Measurements from ENCODE around the gene ANGPTL1.

ANGPTL1 gene, protein sequence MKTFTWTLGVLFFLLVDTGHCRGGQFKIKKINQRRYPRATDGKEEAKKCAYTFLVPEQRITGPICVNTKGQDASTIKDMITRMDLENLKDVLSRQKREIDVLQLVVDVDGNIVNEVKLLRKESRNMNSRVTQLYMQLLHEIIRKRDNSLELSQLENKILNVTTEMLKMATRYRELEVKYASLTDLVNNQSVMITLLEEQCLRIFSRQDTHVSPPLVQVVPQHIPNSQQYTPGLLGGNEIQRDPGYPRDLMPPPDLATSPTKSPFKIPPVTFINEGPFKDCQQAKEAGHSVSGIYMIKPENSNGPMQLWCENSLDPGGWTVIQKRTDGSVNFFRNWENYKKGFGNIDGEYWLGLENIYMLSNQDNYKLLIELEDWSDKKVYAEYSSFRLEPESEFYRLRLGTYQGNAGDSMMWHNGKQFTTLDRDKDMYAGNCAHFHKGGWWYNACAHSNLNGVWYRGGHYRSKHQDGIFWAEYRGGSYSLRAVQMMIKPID

DNA sequence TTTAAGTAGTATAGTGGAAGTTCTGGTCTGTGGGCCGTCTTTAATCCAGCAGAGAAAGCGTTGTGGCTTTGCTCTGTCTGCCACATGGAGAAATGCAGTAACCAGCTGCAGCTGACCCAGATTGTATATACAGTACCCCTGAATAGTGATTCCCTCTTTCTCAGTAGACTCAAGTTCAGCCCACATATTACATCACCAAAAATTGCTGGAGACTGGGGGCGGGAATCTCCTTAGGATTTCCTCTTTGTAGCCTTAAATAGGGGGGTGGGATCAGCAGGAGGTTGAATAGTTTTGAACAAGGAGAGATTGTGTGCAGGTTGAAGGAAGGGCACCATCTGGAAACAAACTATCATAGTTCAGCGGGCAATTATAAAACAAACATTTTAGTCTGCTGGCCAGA is at the start of gene ANGPTL1:
Gene ANGPTL1, minus strand, starts transcription at position 134 of the 400 bp plus-strand sequence. CDS start 5,301 bp downstream, outside the sequence.
- Mint-ChIP-seq H3K27me3 (no peaks in the 10 kb centered on the region), H3K36me3 (ENCODE audit: low read depth) (no peaks in the 10 kb centered on the region), H3K9me3 (no peaks in the 10 kb centered on the region), H3K27ac (no peak within 1 kb of the TSS), H3K4me3 (no peak within 1 kb of the TSS), H3K4me1 (ENCODE audit: low read depth) (peaks cover 6% of the 10 kb centered on the region)
- DNase-seq, result no peak

DNA sequence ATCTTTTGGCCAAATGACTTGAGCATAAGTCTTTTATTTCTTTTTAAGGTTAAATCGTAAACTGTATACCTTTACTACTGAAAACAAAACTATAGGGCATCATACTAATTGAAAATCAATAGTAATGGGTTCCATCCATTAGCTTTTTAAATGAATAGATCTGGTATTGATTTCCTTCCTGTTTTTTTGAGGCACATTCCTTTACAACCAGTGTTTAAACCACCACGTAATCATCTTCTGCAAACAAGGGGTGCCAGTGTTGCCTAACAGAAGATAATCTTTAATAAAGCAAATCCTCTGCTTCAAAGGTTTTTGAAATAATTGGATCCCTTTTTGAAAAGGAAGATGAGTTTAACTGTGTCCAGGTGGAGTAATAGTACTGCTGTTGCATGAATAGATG is 48.7 kb upstream of the ANGPTL1 start:
- H3K4me1 Mint-ChIP-seq (ENCODE audit: low read depth), result no peaks in the 10 kb centered on the region
- peaks cover 18% of the 10 kb centered on the region for H3K36me3 Mint-ChIP-seq (ENCODE audit: low read depth)
- no peak for DNase-seq
- no peak overlapping the region for H3K27ac Mint-ChIP-seq
- H3K27me3 Mint-ChIP-seq, result no peaks in the 10 kb centered on the region
- H3K9me3 Mint-ChIP-seq, result peaks cover 5% of the 10 kb centered on the region
- no peak overlapping the region for H3K4me3 Mint-ChIP-seq

DNA sequence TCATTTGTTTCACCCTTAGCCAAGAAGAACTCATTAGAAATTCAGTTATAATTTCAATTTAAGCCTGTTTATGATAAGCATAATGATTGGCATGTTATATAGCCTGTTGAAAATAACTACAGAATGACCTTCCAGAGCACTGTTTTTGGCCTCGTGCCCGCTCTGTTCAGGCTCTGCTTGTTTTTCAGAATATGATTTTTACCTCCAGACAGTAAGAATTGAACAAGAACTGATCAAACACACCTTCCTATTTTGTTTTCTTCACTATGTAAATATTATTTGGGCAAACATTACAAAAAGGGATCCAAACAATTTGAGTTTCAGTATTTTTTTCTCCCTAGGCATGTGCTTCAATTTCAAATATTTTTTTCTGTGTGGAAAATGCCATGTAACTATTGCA is 48.1 kb upstream of the ANGPTL1 start:
- H3K4me1 Mint-ChIP-seq (ENCODE audit: low read depth), result no peaks in the 10 kb centered on the region
- no peak for DNase-seq
- H3K9me3 Mint-ChIP-seq, result no peaks in the 10 kb centered on the region
- no peak overlapping the region for H3K4me3 Mint-ChIP-seq
- H3K27ac Mint-ChIP-seq, result no peak overlapping the region
- H3K27me3 Mint-ChIP-seq, result no peaks in the 10 kb centered on the region
- H3K36me3 Mint-ChIP-seq (ENCODE audit: low read depth), result peaks cover 22% of the 10 kb centered on the region

DNA sequence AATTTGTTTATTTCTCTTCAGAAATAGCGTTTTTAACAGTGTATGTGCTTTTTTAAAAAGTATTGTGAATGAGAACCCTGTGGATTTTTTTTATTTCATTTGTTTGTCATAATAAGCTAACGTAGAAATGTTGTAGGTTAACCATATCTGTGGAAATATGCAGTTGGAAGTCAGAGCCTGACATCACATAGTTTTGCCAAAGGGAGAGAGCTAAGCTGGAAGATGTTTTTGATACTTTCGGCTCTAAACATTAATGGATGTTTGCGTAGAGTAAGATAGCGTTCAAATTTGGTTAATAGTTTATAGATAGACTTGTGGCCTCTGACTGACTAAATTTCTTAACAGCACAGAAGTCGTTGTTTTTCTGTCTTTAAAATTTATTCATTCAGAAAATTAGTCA is 47.4 kb upstream of the ANGPTL1 start:
- Mint-ChIP-seq H3K4me1 (ENCODE audit: low read depth) (no peaks in the 10 kb centered on the region), H3K27me3 (no peaks in the 10 kb centered on the region), H3K36me3 (ENCODE audit: low read depth) (peaks cover 22% of the 10 kb centered on the region), H3K27ac (no peak overlapping the region), H3K9me3 (no peaks in the 10 kb centered on the region), H3K4me3 (no peak overlapping the region)
- DNase-seq, result no peak

DNA sequence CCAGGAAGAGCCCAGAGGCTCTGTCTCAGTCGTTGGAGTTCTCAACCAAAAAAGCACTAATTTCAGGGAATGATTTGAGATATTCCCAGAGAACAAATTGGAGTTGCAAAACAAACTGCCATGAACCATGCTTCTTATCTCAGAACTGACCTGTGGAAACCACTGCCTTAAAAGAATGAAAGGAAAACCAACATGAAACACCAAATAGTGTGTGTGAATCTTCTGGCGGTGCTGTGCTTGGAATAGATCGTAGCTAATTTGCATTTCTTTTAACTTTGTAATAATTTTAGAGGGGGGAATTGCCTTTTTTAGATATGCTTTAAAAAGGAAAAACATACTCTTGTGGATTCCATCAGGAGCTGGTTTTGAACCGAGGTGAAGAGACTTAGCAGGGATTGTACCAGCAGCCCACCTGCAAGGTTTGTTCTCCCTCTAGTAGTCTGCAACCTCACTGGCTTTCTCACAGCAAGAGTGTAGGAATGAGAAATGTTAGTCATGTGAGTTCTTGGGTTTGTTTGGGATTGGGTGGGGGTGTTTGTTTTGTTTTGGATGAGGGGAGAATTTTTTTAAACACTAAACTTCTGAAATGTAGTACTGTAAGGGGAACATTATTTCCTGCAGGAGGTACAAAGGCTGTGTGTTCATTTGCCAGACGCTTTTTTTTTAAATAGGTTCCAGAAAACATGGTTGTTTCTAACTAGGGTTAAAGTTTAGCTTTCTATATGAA is 45.7 kb upstream of the ANGPTL1 start:
- Mint-ChIP-seq H3K27ac (no peak overlapping the region), H3K36me3 (ENCODE audit: low read depth) (peaks cover 28% of the 10 kb centered on the region), H3K27me3 (no peaks in the 10 kb centered on the region), H3K4me3 (no peak overlapping the region), H3K4me1 (ENCODE audit: low read depth) (no peaks in the 10 kb centered on the region), H3K9me3 (no peaks in the 10 kb centered on the region)
- no peak for DNase-seq

DNA sequence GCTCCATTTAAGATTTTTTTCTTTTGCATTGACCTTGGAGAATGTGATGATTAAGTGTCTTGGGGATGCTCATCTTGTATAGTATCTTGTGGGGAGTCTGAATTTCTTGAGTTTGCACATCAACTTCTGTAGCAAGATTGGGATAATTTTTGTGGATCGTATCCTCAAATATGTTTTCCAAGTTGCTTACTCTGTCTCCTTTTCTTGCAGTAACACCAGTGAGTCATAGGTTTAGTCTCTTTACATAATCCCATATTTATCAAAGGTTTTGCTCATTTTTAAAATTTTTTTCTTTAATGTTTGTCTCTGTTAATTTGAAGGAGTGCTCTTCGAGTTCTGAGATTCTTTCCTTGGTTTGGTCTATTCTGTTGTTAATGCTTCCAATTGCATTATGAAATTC is 41.7 kb upstream of the ANGPTL1 start:
- Mint-ChIP-seq H3K36me3 (ENCODE audit: low read depth) (peaks cover 47% of the 10 kb centered on the region), H3K4me3 (no peak overlapping the region), H3K4me1 (ENCODE audit: low read depth) (no peaks in the 10 kb centered on the region), H3K27me3 (no peaks in the 10 kb centered on the region), H3K27ac (no peak overlapping the region), H3K9me3 (no peaks in the 10 kb centered on the region)
- DNase-seq, result no peak

DNA sequence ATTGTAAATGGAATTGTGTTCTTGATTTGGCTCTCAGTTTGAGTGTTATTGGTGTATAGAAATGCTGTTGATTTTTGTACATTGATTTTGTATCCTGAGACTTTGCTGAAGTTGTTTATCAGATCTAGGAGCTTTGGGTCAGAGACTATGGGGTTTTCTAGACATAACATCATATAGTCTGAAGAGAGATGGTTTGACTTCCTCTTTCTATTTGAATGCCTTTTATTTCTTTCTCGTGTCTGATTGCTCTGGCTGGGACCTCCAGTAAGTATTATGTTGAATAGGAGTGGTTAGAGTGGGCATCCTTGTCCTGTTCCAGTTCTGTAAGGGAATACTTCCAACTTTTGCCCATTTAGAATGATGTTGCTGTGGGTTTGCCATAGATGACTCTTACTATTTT is 39.1 kb upstream of the ANGPTL1 start:
- Mint-ChIP-seq H3K27me3 (no peaks in the 10 kb centered on the region), H3K9me3 (no peaks in the 10 kb centered on the region), H3K4me1 (ENCODE audit: low read depth) (no peaks in the 10 kb centered on the region), H3K27ac (no peak overlapping the region), H3K36me3 (ENCODE audit: low read depth) (peaks cover 37% of the 10 kb centered on the region), H3K4me3 (no peak overlapping the region)
- no peak for DNase-seq

DNA sequence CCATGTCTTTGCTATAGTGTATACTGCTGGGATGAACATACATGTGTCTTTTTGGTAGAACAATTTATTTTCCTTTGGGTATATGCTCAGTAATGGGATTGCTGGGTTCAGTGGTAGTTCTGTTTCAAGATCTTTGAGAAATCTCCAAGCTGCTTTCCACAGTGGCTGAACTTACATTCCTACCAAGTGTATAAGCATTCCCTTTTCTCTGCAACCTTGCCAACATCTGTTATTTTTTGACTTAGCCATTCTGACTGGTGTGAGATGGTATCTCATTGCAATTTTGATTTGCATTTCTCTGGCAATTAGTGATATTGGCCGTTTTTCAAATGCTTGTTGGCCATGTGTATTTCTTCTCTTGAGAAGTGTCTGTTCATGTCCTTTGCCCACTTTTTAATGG is 37.5 kb upstream of the ANGPTL1 start:
- Mint-ChIP-seq H3K4me3 (no peak overlapping the region), H3K27me3 (no peaks in the 10 kb centered on the region), H3K27ac (no peak overlapping the region), H3K36me3 (ENCODE audit: low read depth) (peaks cover 45% of the 10 kb centered on the region), H3K9me3 (no peaks in the 10 kb centered on the region), H3K4me1 (ENCODE audit: low read depth) (no peaks in the 10 kb centered on the region)
- DNase-seq, result no peak

DNA sequence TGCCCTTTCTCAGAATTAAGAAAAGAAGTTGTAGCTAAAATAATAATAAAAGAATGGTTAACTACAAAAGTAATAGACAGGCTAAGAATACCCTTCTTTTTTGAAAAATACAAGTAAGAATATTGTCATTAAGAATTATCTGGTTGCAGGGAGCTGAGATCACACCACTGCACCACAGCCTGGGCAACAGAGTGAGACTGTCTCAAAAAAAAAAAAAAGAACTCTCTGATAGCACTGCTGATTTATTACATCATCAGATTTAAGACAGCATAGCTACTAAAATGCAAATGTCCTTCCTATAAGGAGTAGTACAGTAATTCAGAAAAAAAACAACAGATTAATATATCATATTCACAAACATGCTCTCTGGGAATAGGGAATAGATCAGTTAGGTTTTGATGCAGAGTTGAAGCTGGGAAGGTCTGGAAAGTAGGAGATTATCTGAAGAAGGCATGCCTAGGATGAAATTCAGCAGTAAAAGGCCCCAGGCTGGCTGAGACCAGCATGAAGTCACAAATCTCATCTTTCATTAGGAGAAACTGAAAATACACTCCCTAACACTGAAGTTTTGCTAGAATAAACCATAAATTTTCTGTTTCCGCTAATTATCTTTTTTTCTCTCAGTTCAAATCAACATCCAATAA is 30.7 kb upstream of the ANGPTL1 start:
- DNase-seq, result no peak
- H3K27ac Mint-ChIP-seq, result no peak overlapping the region
- peaks cover 31% of the 10 kb centered on the region for H3K36me3 Mint-ChIP-seq (ENCODE audit: low read depth)
- H3K4me1 Mint-ChIP-seq (ENCODE audit: low read depth), result peaks cover 12% of the 10 kb centered on the region
- H3K9me3 Mint-ChIP-seq, result no peaks in the 10 kb centered on the region
- H3K4me3 Mint-ChIP-seq, result no peak overlapping the region
- no peaks in the 10 kb centered on the region for H3K27me3 Mint-ChIP-seq

DNA sequence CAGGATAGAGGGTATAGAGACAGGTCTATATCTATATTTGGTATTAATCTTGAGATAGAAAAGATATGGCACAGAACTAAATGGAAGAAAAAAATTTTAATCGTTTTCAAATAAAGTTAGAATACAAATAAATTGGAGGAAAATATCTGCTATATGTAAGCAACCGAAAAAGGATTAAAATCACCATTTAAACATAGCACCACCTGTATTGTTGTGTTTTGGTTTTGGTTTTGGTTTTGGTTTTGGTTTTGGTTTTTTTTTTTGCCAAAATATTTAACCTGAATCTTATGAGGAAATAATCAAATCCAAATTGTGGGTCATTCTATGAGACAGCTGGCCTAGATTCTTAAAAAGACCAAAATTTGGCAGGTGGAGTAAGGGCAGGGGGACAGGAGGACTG is 28.5 kb upstream of the ANGPTL1 start:
- Mint-ChIP-seq H3K27me3 (no peaks in the 10 kb centered on the region), H3K36me3 (ENCODE audit: low read depth) (peaks cover 35% of the 10 kb centered on the region), H3K27ac (no peak overlapping the region), H3K4me3 (no peak overlapping the region), H3K9me3 (peaks cover 3% of the 10 kb centered on the region), H3K4me1 (ENCODE audit: low read depth) (peaks cover 12% of the 10 kb centered on the region)
- no peak for DNase-seq

DNA sequence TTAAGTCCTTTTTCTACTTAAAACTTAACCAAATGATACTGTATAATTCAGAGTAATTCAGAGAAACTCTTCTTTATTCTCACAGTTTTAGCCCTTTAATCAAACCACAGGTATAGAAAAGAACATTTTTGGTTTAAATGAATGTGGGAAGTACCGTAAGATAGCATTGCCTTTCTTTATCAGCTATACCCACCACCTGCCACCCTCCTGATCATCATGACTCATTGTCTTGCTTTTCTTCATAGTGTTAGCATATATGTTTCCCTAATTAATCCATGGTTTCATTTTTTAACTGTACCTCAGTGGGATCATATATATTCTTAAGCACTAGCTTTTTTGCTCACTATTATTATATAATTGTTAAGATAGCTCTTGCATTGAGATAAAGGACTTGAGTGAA is 27.5 kb upstream of the ANGPTL1 start:
- H3K9me3 Mint-ChIP-seq, result peaks cover 3% of the 10 kb centered on the region
- no peak overlapping the region for H3K4me3 Mint-ChIP-seq
- peaks cover 30% of the 10 kb centered on the region for H3K36me3 Mint-ChIP-seq (ENCODE audit: low read depth)
- no peak for DNase-seq
- no peak overlapping the region for H3K27ac Mint-ChIP-seq
- H3K4me1 Mint-ChIP-seq (ENCODE audit: low read depth), result peaks cover 12% of the 10 kb centered on the region
- no peaks in the 10 kb centered on the region for H3K27me3 Mint-ChIP-seq

DNA sequence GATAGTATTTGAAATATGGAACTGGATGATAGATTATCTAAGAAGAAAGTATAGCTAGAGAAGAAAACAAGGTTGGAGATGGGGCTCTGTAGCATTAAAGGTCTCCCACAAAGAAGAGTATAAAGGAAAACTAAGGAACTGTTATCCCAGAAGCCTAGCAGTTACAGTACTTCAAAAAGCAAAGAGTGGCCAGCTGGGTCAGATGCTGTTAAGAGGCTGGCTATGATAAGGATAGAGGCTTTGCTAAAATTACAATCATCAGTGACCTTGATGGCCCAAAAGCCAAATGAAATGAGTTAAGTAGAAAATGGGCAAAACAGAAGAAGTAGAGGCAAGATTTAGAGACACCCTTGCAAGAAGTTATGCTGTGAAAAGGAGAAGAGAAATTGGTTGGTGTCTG is 25.1 kb upstream of the ANGPTL1 start:
- Mint-ChIP-seq H3K27ac (no peak overlapping the region), H3K9me3 (peaks cover 3% of the 10 kb centered on the region), H3K4me1 (ENCODE audit: low read depth) (peaks cover 12% of the 10 kb centered on the region), H3K36me3 (ENCODE audit: low read depth) (peaks cover 26% of the 10 kb centered on the region), H3K4me3 (no peak overlapping the region), H3K27me3 (no peaks in the 10 kb centered on the region)
- no peak for DNase-seq

DNA sequence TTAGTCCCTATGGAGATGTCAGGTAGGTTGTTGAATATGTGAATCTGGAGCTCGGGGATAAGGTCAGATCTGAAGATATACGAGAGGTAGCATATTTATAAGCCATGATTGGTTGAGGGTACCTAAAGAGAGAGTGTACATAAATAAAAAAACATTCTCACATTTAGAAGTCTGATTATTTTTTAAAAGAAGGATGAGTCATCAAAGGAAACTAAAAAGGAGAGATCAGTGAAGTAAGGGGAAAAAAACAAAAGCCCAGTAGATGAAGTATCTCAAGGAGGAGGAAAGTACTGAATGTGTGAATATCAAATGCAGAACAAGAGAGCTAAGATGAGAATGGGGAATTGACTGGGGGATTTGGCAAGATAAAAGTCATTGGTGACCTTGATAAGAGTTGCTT is 15.7 kb upstream of the ANGPTL1 start:
- Mint-ChIP-seq H3K27me3 (no peaks in the 10 kb centered on the region), H3K4me1 (ENCODE audit: low read depth) (peaks cover 7% of the 10 kb centered on the region), H3K36me3 (ENCODE audit: low read depth) (peaks cover 14% of the 10 kb centered on the region), H3K9me3 (no peaks in the 10 kb centered on the region), H3K27ac (peak overlapping the region; percentile 60), H3K4me3 (no peak overlapping the region)
- DNase-seq, result no peak

DNA sequence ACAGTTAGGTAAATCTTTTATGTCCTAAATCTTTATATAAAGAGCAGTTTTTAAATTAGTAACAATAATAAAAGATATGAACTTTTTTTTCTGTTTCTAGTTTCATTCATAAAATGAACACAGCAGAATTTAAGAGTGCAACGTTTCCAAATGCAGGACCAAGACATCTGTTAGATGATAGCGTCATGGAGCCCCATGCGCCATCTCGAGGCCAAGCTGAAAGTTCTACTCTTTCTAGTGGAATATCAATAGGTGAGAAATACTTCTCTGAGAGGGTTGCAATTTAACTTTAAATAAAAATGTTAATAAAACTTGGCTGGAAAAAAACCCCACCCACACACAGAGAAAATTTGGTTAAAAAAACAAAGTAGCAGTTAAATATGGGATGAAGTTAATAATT is 15.0 kb upstream of the ANGPTL1 start:
- no peak for DNase-seq
- Mint-ChIP-seq H3K27ac (no peak overlapping the region), H3K27me3 (no peaks in the 10 kb centered on the region), H3K4me1 (ENCODE audit: low read depth) (peaks cover 7% of the 10 kb centered on the region), H3K36me3 (ENCODE audit: low read depth) (peaks cover 14% of the 10 kb centered on the region), H3K9me3 (no peaks in the 10 kb centered on the region), H3K4me3 (no peak overlapping the region)

DNA sequence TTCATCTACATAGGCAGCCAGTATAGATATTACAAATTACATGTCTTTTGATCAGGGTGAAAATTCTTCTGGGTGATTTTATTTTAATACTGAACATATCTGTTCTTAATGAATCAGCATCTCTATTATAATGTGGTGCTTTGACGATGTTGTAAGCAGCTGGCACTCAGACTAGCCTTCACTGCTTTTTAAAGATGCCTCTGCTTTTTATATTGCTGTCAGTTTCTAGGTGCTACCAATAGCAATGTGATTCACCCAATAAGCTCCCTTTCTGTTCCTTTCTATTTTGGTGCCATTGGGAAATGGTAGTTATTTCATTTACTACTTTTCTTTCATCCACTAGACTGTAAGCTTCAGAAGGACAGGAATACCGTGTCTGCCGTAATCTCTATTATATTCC is 11.1 kb upstream of the ANGPTL1 start:
- no peak for DNase-seq
- H3K27me3 Mint-ChIP-seq, result no peaks in the 10 kb centered on the region
- H3K4me3 Mint-ChIP-seq, result no peak overlapping the region
- no peak overlapping the region for H3K27ac Mint-ChIP-seq
- no peaks in the 10 kb centered on the region for H3K9me3 Mint-ChIP-seq
- H3K36me3 Mint-ChIP-seq (ENCODE audit: low read depth), result peaks cover 10% of the 10 kb centered on the region
- peaks cover 7% of the 10 kb centered on the region for H3K4me1 Mint-ChIP-seq (ENCODE audit: low read depth)
